Breast epithelium (tissue), 3 donors: ENCODE measurements around the gene ARHGEF25.

ENCODE experiments used
- CTCF ChIP-seq, 3 donors: fragments of 450-650 bp; IDR thresholded peaks; one replicate each; pipeline ENCODE4 v1.5.1; 2016 to 2017; ENCODE audit warnings: antibody characterized with exemption in 3 of 3, mild to moderate bottlenecking in 3 of 3, moderate library complexity in 3 of 3
- POLR2A ChIP-seq: fragments of 450-650 bp; IDR thresholded peaks from one replicate; pipeline ENCODE4 v1.6.1; 2016; ENCODE audit warnings: antibody characterized with exemption, mild to moderate bottlenecking, moderate library complexity
- POLR2AphosphoS5 ChIP-seq, 3 donors: sonication (generic); formaldehyde crosslinking; IDR thresholded peaks; one replicate each; pipeline ENCODE4 v1.6.1; 2017; ENCODE audit warnings: antibody characterized with exemption in 3 of 3

GRCh38 chr12:57621497-57622292 lies 10.5 kb downstream of the ARHGEF25 start:
- TF ChIP-seq CTCF (IDR thresholded peaks at IDR 0.05) (peak; percentile 60 to 89 (median 84)), POLR2A (no peak), POLR2AphosphoS5 (IDR thresholded peaks at IDR 0.05) (peak in 1 of 3 donors; percentile 8)
